SK-N-MC (cell line): ENCODE data around the gene PLD5.

Source experiments
- EZH2 ChIP-seq: fragments of 200-600 bp; sonication (generic); IDR thresholded peaks from one replicate; pipeline ENCODE4 v1.6.1; 2017; ENCODE audit warnings: antibody characterized with exemption
- POLR2AphosphoS5 ChIP-seq: IDR thresholded peaks from 2 replicates; pipeline ENCODE4 v1.6.1; 2012; ENCODE audit warnings: mild to moderate bottlenecking, low read depth, low read length, borderline replicate concordance

DNA sequence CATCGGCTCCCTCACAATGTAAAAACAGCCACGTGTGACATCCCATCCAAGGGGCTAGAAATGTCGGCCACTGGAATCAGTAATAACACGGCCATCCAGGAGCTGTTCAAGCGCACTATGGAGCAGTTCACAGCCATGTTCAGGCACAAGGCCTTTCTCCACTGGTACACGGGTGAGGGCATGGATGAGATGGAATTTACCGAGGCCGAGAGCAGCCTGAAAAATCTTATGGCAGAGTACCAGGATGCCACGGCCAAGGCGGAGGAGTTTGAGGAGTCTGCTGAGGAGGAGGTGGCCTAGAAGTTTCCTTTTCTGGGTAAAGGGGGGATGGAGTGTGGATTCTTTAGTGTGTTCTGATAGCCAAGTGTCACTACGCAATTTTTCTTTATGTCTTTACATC lies 464.5 kb downstream of the PLD5 start:
- TF ChIP-seq EZH2 (no peak), POLR2AphosphoS5 (no peak)
